BE2C (cell line): Measurements from ENCODE around the gene SMKR1.

Experiments used
- DNase-seq: peaks from one replicate; pipeline ENCODE4 v3.0.0-alpha.2; 2020
- H3K27me3 ChIP-seq: fragments of 250-450 bp; sonication (Bioruptor Pico); 2 replicates; pipeline ENCODE4 v1.5.1; 2020; ENCODE audit warnings: mild to moderate bottlenecking
- H3K36me3 ChIP-seq: fragments of 250-450 bp; sonication (Bioruptor Pico); 2 replicates; pipeline ENCODE4 v1.5.1; 2020; ENCODE audit warnings: mild to moderate bottlenecking
- H3K4me1 ChIP-seq: fragments of 250-450 bp; sonication (Bioruptor Pico); 2 replicates; pipeline ENCODE4 v1.5.1; 2020
- H3K4me3 ChIP-seq: 2 replicates; pipeline ENCODE4 v1.5.1; 2011; ENCODE audit warnings: low read depth, low read length
- H3K9me3 ChIP-seq: fragments of 250-450 bp; sonication (Bioruptor Pico); 2 replicates; pipeline ENCODE4 v1.5.1; 2020
- TF ChIP-seq, protein P1 (sequence below): IDR thresholded peaks from 2 replicates; pipeline ENCODE4 v1.5.1; 2012; ENCODE audit warnings: mild to moderate bottlenecking, low read depth, low read length

The SMKR1 gene

DNA sequence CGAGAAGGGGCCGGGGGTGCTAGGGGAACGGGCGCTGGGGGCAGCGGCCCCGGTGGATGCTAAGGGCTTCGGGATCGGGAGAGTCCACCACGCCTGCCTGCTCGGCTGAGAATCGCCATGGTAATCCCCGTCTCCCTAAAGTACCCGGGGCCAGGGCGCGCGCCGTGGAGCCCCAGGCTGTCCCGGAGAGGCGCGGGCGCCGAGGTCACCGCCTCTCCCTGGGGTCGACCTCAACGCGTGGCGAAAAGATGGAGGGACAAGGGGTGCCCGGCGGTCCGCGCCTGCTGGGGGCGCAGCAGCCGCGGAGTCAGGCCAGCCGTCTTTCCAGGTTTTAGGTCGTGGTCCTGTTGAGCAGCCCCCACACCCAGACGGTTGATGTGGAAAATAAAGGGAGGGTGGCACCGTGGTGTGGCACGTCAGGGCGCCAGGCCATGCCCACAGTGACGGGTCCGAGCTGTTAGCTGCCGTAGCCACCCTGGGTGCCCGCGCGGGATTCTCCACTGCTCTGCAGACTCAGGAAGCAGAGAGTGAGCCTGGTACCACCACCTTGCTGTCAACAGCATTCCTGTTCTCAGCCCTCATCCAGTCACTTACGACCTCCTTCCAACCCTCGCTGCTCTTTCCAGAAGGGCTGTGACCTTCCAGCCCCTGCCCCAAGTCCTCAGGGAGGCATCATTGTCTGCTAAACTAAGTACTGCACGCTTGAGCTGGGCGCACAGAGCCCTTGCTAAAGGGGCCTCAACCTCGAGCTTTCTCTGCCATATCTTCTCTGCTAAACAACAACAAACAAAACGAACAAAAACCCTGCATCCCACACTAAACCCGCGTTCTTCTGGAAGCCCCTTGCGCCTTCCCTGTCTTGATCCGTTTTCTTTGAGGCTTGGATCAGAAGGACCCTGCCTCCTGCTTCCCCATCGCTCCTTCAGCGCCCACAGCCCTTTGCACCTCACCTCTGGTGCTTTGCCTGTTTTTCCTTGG lies 666 bp downstream of the SMKR1 start:
- Histone ChIP-seq H3K9me3 (no peaks in the 10 kb centered on the region), H3K4me1 (no peaks in the 10 kb centered on the region), H3K4me3 (peak overlapping the region; percentile 62), H3K36me3 (no peaks in the 10 kb centered on the region), H3K27me3 (peaks cover 9% of the 10 kb centered on the region)
- DNase-seq = no peak
- TF ChIP-seq, protein P1, sequence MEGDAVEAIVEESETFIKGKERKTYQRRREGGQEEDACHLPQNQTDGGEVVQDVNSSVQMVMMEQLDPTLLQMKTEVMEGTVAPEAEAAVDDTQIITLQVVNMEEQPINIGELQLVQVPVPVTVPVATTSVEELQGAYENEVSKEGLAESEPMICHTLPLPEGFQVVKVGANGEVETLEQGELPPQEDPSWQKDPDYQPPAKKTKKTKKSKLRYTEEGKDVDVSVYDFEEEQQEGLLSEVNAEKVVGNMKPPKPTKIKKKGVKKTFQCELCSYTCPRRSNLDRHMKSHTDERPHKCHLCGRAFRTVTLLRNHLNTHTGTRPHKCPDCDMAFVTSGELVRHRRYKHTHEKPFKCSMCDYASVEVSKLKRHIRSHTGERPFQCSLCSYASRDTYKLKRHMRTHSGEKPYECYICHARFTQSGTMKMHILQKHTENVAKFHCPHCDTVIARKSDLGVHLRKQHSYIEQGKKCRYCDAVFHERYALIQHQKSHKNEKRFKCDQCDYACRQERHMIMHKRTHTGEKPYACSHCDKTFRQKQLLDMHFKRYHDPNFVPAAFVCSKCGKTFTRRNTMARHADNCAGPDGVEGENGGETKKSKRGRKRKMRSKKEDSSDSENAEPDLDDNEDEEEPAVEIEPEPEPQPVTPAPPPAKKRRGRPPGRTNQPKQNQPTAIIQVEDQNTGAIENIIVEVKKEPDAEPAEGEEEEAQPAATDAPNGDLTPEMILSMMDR = no peak; the same call in 1 of the 2 replicates

DNA sequence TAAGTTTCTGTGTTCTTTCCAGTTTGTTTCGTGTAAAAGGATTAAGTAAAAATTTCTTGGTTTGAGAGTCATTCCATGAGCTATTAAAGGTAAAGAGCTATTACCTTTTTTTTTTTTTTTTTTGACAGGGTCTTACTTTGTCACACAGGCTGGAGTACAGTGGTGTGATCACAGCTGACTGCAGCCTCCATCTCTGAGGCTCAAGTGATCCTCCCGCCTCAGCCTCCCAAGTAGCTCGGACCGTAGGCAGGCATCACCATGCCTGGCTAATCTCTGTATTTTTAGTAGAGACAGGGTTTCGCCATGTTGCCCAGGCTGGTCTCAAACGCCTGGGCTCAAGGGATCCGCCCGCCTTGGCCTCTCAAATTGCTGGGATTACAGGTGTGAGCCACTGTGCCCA lies 1.4 kb downstream of the SMKR1 start:
- H3K9me3 ChIP-seq = no peaks in the 10 kb centered on the region
- no peak for DNase-seq
- TF ChIP-seq, protein P1 = no peak
- no peaks in the 10 kb centered on the region for H3K36me3 ChIP-seq
- no peaks in the 10 kb centered on the region for H3K4me1 ChIP-seq
- no peak overlapping the region for H3K4me3 ChIP-seq
- H3K27me3 ChIP-seq = peaks cover 9% of the 10 kb centered on the region

DNA sequence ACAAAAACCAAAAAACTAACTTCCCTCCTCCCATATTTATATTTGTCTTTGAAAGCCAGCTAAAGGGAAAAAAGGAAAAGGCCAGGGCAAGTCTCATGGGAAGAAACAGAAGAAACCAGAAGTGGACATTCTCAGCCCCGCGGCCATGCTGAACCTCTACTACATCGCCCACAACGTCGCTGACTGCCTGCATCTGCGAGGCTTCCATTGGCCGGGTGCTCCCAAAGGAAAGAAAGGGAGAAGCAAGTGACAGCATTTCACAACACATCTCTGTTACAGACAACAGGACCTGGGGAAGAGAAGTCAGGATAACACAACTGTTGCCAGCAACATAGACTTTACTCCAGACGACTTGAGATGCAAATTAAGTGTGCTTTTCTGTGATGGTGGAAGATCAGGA lies 9.9 kb downstream of the SMKR1 start:
- Histone ChIP-seq H3K27me3 (no peaks in the 10 kb centered on the region), H3K36me3 (no peaks in the 10 kb centered on the region), H3K4me1 (no peaks in the 10 kb centered on the region), H3K9me3 (no peaks in the 10 kb centered on the region), H3K4me3 (no peak overlapping the region)
- DNase-seq = no peak
- TF ChIP-seq, protein P1 = no peak

DNA sequence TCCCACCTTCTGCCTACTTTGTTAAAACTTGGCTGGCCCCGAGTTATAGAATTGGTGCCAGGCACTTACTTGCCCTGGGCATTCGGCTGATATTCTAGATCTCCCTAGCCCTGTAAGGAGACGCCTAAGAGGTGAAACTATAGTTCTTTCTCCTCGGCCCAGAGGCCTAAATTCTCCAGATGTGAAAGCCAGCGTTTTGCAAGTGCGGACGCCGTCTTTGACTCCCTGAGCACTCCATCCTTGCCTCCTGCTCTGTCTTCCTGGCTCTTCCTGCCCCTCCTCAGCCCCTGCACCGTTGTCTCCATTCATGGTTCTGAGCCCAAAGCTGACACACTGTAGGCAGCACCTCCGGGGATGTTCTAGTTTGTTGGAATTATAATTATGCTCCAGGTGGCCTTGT lies 11.2 kb downstream of the SMKR1 start:
- Histone ChIP-seq H3K36me3 (no peaks in the 10 kb centered on the region), H3K4me1 (no peaks in the 10 kb centered on the region), H3K4me3 (no peak overlapping the region), H3K9me3 (no peaks in the 10 kb centered on the region), H3K27me3 (no peaks in the 10 kb centered on the region)
- DNase-seq = no peak
- TF ChIP-seq, protein P1 = no peak

DNA sequence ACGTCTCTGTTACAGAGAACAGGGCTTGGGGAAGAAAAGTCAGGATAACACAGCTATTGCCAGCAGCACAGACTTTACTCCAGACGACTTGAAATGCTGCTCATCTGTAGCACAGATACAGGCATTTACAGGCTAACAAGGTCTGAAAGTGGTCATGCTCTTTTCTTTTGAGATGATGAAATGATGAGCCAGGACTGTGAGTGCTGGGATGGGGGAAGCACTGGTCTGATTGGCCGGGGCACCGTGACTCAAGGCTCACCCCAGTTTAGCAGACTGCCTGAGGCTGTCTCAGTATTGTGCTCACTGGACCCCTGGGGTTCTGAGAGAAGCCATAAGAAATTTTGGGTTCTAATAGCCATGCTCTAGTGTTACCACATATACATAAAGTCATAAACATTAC lies 12.4 kb downstream of the SMKR1 start:
- Histone ChIP-seq H3K4me1 (no peaks in the 10 kb centered on the region), H3K4me3 (no peak overlapping the region), H3K27me3 (no peaks in the 10 kb centered on the region), H3K9me3 (no peaks in the 10 kb centered on the region), H3K36me3 (no peaks in the 10 kb centered on the region)
- TF ChIP-seq, protein P1 = no peak
- DNase-seq = no peak

DNA sequence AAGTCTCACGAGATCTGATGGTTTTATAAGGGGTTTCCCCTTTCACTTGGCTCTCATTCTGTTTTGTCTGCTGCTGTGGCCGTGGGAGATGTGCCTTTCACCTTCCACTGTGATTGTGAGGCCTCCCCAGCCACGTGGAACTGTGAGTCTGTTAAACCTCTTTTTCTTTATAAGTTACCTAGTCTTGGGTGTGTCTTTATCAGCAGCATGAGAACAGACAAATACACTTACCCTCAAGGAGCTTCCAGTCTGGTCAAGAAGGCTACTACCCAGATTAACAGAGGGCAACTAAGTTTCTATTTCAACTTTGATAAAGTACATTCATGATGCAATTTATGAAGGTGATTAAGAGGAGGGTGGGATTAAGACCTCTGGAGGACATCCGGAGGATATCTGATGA lies 13.1 kb downstream of the SMKR1 start:
- Histone ChIP-seq H3K4me1 (no peaks in the 10 kb centered on the region), H3K36me3 (no peaks in the 10 kb centered on the region), H3K27me3 (no peaks in the 10 kb centered on the region), H3K9me3 (no peaks in the 10 kb centered on the region), H3K4me3 (no peak overlapping the region)
- DNase-seq = no peak
- TF ChIP-seq, protein P1 = no peak
